B cell (primary cell): Measurements from ENCODE around the gene GLG1. TPM values are rescaled to one million over a fixed set of nuclear protein-coding genes. Genes with fewer than 3 reads are reported as not detected.

ENCODE experiments used
- ATAC-seq: fragments of 200-7000 bp; cut with Tn5 transposase; one replicate; pipeline ENCODE4 v1.10.0; 2021; ENCODE audit warnings: low read depth, mild to moderate bottlenecking, moderate number of reproducible peaks, moderate library complexity
- CTCF ChIA-PET: fragments of 350-600 bp; sonication (Branson Sonifier 250); formaldehyde crosslinking; loops from one replicate; lab custom pipeline; 2021; ENCODE audit warnings: antibody characterized with exemption, inconsistent platforms; lab: Charles Lee
- POLR2A ChIA-PET: fragments of 350-600 bp; sonication (Branson Sonifier 250); formaldehyde crosslinking; loops from one replicate; lab custom pipeline; 2021; ENCODE audit warnings: antibody characterized with exemption; lab: Charles Lee
- DNase-seq: peaks from one replicate; pipeline ENCODE4 v3.0.0; 2013
- H2AFZ ChIP-seq: 2 replicates; pipeline ENCODE4 v1.6.1; 2012; ENCODE audit warnings: mild to moderate bottlenecking, low read depth, low read length; ENCODE audit not compliant: insufficient read depth, poor library complexity, severe bottlenecking
- H3K27ac ChIP-seq, 2 donors: 1 replicate in 1 of 2; 2 replicates in 1 of 2; pipeline ENCODE4 v1.5.1; 2012 to 2013; ENCODE audit warnings: low read length in 2 of 2, mild to moderate bottlenecking in 2 of 2, moderate library complexity in 1 of 2
- H3K27me3 ChIP-seq, 4 experiments: fragments of 200-600 bp in 1 of 4; sonication (generic) in 1 of 4; replicated peaks in 1 of 4; 1 replicate in 2 of 4; 2 replicates in 2 of 4; pipeline versions ENCODE4 v1.6.1 to v1.7.0; 2013 to 2016; ENCODE audit warnings: low read length in 3 of 4, mild to moderate bottlenecking in 2 of 4, mixed read lengths in 1 of 4, moderate library complexity in 1 of 4; ENCODE audit not compliant: insufficient read depth in 4 of 4, control insufficient read depth in 3 of 4; ENCODE audit errors: control extremely low read depth in 1 of 4
- H3K36me3 ChIP-seq, 2 experiments: replicated peaks in 1 of 2; 1 replicate in 1 of 2; 2 replicates in 1 of 2; pipeline versions ENCODE4 v1.6.1 to v1.7.1; 2013; ENCODE audit warnings: low read length in 1 of 2; ENCODE audit not compliant: insufficient read depth in 2 of 2, control insufficient read depth in 1 of 2; ENCODE audit errors: control extremely low read depth in 1 of 2, extremely low read depth in 1 of 2
- H3K4me1 ChIP-seq, 2 donors: fragments of 200-600 bp in 1 of 2; sonication (generic) in 1 of 2; 1 replicate in 1 of 2; 2 replicates in 1 of 2; pipeline versions ENCODE4 v1.5.1 to v1.6.1; 2013 to 2017; ENCODE audit warnings: low read length in 2 of 2; ENCODE audit not compliant: control insufficient read depth in 2 of 2, insufficient read depth in 2 of 2
- H3K4me2 ChIP-seq: replicated peaks from 2 replicates; pipeline ENCODE3; 2012; ENCODE audit warnings: mild to moderate bottlenecking, low read depth, low read length; ENCODE audit not compliant: poor library complexity, severe bottlenecking
- H3K4me3 ChIP-seq, 5 experiments: fragments of 200-600 bp in 1 of 5; sonication (generic) in 1 of 5; 1 replicate in 3 of 5; 2 replicates in 2 of 5; pipeline versions ENCODE4 v1.5.1 to v1.7.0; 2011 to 2016; ENCODE audit warnings: low read length in 4 of 5, mild to moderate bottlenecking in 4 of 5, low read depth in 2 of 5, control low read depth in 1 of 5, moderate library complexity in 1 of 5; ENCODE audit not compliant: insufficient read depth in 1 of 5; ENCODE audit errors: control extremely low read depth in 1 of 5, extremely low read depth in 1 of 5
- H3K79me2 ChIP-seq: fragments of 200-600 bp; sonication (generic); one replicate; pipeline ENCODE4 v1.6.0; 2016; ENCODE audit warnings: low read length; ENCODE audit not compliant: control insufficient read depth, insufficient read depth
- H3K9ac ChIP-seq: fragments of 200-600 bp; sonication (generic); 2 replicates; pipeline ENCODE4 v1.6.1; 2017; ENCODE audit warnings: mild to moderate bottlenecking, low read length, moderate library complexity
- H3K9me3 ChIP-seq, 3 donors: one replicate each; pipeline versions ENCODE4 v1.6.1 to v1.7.1; 2013; ENCODE audit warnings: low read length in 2 of 3; ENCODE audit not compliant: control insufficient read depth in 2 of 3, insufficient read depth in 1 of 3; ENCODE audit errors: control extremely low read depth in 1 of 3
- H4K20me1 ChIP-seq: 2 replicates; pipeline ENCODE4 v1.6.0; 2012; ENCODE audit warnings: mild to moderate bottlenecking, low read length; ENCODE audit not compliant: insufficient read depth, control insufficient read depth, poor library complexity, severe bottlenecking
- H3K27ac Mint-ChIP-seq: one replicate; pipeline ENCODE4 v1.8.0; 2021; ENCODE audit warnings: mixed read lengths
- H3K27me3 Mint-ChIP-seq: one replicate; pipeline ENCODE4 v1.8.0; 2021; ENCODE audit warnings: mixed read lengths
- H3K4me1 Mint-ChIP-seq: one replicate; pipeline ENCODE4 v1.8.0; 2021; ENCODE audit warnings: mixed read lengths
- H3K4me3 Mint-ChIP-seq: one replicate; pipeline ENCODE4 v1.8.0; 2021; ENCODE audit warnings: mixed read lengths
- H3K9me3 Mint-ChIP-seq: one replicate; pipeline ENCODE4 v1.8.0; 2022; ENCODE audit warnings: mixed read lengths; ENCODE audit not compliant: insufficient read depth
- CTCF ChIP-seq: fragments of 200-600 bp; IDR thresholded peaks from one replicate; pipeline ENCODE4 v1.8.0; 2022; ENCODE audit warnings: antibody characterized with exemption, mild to moderate bottlenecking
- EZH2 ChIP-seq: IDR thresholded peaks from 2 replicates; pipeline ENCODE4 v1.6.1; 2012; ENCODE audit warnings: borderline replicate concordance, low read depth, mild to moderate bottlenecking, moderate library complexity, low read length; ENCODE audit not compliant: insufficient read depth, poor library complexity, severe bottlenecking
- whole genome bisulfite sequencing: methylation state at CpG from one replicate; pipeline ENCODE4 v1.1.5; 2013; ENCODE audit warnings: missing lambda C conversion rate; ENCODE audit not compliant: insufficient coverage; 5-methylcytosine and 5-hydroxymethylcytosine counted together
- intact Hi-C: fragments of 100-400 bp; cut with micrococcal nuclease; formaldehyde crosslinking; loops from one replicate; pipeline ENCODE4 v1.10.0; 2022
- polyA plus RNA-seq: library from polyadenylated mRNA; depleted of rRNA; stranded (reverse); fragments of >200 nt; gene quantifications from 2 replicates; pipeline ENCODE4 v1.2.3, GENCODE V29; 2012
- total RNA-seq, 2 donors: library from RNA; stranded (reverse); fragments of 120-200 nt in 1 of 2; gene quantifications; 1 replicate in 1 of 2; 2 replicates in 1 of 2; pipeline versions ENCODE4 v1.2.3 to v1.2.4, GENCODE V29; 2013 to 2022

GLG1 gene
- total and polyA plus RNA-seq, 2 donors (not counting 1 experiment from before 2014, with no cell fraction given): 28.3 to 114 TPM

GRCh38 chr16:74578838-74579237 lies 28.1 kb downstream of the GLG1 start:
- POLR2A ChIA-PET: no interaction called here
- intact Hi-C loops: no loop called here
- Histone ChIP-seq H3K36me3 (no peaks in the 10 kb centered on the region), H3K79me2 (peaks cover 97% of the 10 kb centered on the region), H3K9ac (no peak overlapping the region), H3K4me1 (peaks cover 9 to 14% of the 10 kb centered on the region in 2 donors), H3K27ac (no peak overlapping the region), H3K27me3 (no peaks in the 10 kb centered on the region), H3K4me2 (no peak overlapping the region), H3K9me3 (no peaks in the 10 kb centered on the region), H2AFZ (no peak overlapping the region), H3K4me3 (no peak overlapping the region), H4K20me1 (peaks cover 51% of the 10 kb centered on the region)
- 90% methylated on average over 2 of the region's 3 CpGs for WGBS
- no peak for DNase-seq
- CTCF ChIA-PET: interaction anchor here (0.6 to 0.9 kb wide), 2 partner anchors 45 to 623 kb away, joined by 3 to 4 read pairs; no protein-coding TSS in a partner anchor
- no peaks in the 10 kb centered on the region for H3K9me3 Mint-ChIP-seq
- ATAC-seq: no peak
- H3K27ac Mint-ChIP-seq: no peak overlapping the region
- peaks cover 53% of the 10 kb centered on the region for H3K4me1 Mint-ChIP-seq
- TF ChIP-seq CTCF (no peak), EZH2 (no peak)
- H3K4me3 Mint-ChIP-seq: no peak overlapping the region
- no peaks in the 10 kb centered on the region for H3K27me3 Mint-ChIP-seq

DNA sequence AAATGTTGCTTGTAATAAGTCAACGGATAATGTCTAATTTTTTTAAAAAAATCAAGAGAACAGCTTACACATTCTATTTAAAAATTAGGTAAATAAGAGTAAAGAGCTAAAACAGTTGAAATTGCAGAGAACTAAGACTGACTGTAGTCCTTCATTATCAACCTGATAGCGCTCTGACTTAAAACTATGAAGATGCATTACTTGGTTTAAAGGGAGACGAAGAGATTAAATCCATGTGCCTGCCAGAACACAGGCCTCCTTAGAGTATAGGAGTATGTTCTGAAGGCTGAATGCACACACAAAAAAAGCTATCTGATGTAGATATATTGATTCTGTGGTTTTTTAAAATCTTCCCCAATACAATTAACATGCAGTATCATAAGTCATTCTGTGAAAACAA lies 28.5 kb downstream of the GLG1 start:
- H3K4me1 Mint-ChIP-seq: peaks cover 51% of the 10 kb centered on the region
- ATAC-seq: no peak
- intact Hi-C loops: no loop called here
- TF ChIP-seq CTCF (no peak), EZH2 (no peak)
- H3K9me3 ChIP-seq: no peaks in the 10 kb centered on the region
- ChIA-PET POLR2A (no interaction called here), CTCF (interaction anchor here (0.6 to 0.9 kb wide), 2 partner anchors 46 to 623 kb away, joined by 3 to 4 read pairs; no protein-coding TSS in a partner anchor)
- WGBS: no CpG with 5 or more reads among the region's 3 CpGs
- no peak overlapping the region for H2AFZ ChIP-seq
- peaks cover 97% of the 10 kb centered on the region for H3K79me2 ChIP-seq
- H3K9ac ChIP-seq: no peak overlapping the region
- H3K27ac ChIP-seq: no peak overlapping the region
- peaks cover 55% of the 10 kb centered on the region for H4K20me1 ChIP-seq
- H3K4me2 ChIP-seq: no peak overlapping the region
- no peak overlapping the region for H3K4me3 ChIP-seq
- H3K4me1 ChIP-seq: peaks cover 12 to 14% of the 10 kb centered on the region in 2 donors
- no peak for DNase-seq
- no peaks in the 10 kb centered on the region for H3K36me3 ChIP-seq
- no peak overlapping the region for H3K27ac Mint-ChIP-seq
- no peaks in the 10 kb centered on the region for H3K27me3 Mint-ChIP-seq
- no peak overlapping the region for H3K4me3 Mint-ChIP-seq
- H3K27me3 ChIP-seq: no peaks in the 10 kb centered on the region
- no peaks in the 10 kb centered on the region for H3K9me3 Mint-ChIP-seq
